NOMO-1 (cell line): ENCODE data around the gene LRP1B.
"Not testable (repeated sequence)": the region's sequence is repeated elsewhere in the genome, so short reads cannot be mapped to it uniquely, and the experiment has no call there.

Experiments
- DNase-seq, 2 experiments: peaks; one replicate each; lab custom pipeline; 2025; ENCODE audit not compliant: unreplicated experiment in 2 of 2; lab: John Stamatoyannopoulos, UW

LRP1B gene

DNA sequence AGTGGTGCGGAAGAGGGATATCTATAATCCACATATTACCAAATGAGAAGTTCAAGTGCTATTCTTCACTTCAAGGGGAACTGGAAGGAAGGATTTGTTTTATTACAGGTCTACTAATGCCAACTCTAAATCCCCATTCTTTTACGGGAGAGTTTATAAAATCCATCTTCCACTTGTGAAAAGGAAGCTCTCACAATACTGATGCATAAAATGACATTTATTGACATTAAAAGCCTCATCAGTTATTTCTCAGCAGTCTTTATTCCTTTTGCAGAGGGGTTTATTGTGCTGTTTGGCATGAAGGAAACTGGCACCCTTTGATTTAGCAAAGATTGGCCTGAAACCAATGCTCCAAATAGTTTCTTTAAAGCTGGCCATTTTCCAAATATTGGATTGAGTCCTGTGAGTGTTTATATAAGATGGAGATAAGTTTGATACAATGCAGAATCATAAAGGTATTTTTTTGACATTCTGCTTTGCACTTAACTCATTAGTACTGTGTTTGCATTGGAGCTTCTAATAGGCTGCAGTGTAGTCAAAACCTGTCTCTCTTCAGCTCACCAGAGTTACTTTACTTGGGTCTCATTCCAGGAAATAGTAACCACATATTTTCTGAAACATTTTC, 26.6 kb downstream of the LRP1B start:
- no peak for DNase-seq

DNA sequence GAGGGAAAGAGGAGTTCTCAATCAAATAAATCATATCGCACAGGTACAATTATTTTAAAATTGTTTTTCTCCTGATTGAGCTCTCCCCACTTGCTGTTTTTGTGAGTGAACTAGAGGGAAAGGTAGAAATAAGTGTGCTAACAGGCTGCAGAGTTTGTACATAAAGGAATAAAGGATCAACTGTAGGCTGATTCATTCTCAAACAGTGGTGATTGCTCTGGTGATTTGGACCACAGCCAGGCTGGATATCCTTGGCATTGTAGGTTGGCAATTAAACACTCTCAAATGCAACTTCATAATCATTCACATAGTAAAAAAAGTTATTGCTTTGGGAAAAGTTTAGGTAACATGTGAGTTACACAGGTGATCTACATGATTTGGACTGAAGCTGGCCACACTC, 29.8 kb downstream of the LRP1B start:
- no peak for DNase-seq

DNA sequence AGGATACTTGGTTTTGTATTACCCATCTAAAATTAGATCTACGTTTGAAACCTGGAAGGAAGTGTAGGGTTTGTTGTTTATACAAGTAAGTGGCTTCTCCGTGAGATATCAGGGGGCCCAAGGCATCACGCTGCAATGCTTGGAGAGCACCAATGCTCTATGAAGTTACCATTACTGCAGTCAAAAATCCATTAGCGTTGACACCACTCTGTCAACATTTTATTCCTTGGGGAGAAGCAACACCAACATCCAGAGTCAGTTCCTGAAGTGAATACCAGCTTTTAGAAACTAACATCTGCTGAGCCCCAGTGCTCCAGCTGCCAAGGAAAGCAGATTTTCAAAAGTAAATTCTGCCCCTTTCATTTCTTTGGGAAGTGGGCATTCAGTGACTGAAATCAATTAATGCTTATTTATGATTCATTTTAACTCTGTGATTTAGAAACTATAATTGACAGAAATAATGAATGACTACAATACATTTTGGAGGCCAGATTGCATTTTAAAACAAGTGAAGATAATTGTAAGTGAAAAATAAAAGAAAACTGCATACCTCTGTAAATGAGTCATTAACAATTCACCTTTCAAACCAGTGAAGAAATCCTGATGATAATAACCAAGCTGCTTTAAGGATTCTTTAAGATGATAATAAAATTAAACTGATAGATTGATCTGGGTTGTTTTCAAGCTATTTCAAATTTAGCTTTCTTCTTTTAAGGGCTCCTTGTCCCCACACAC, 30.5 kb downstream of the LRP1B start:
- DNase-seq: no peak

DNA sequence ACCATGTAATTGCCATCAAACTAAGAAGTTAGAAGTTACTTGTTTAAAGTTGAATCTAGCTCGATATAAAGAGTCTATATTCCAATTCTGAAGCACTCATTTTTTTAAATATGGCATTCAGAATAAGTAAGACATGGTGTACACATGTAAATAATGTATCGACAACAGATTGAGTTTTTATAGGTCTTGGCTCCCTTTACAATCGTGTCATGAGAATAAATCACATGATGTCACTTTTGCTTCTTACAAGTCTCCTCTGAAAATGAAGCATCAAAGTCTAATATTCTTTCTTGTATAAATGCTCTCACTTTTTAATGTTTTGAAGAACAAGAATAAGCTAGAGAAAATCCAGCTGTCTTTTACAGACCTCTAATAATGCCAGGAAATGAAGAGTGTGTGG, 33.1 kb downstream of the LRP1B start:
- DNase-seq: no peak

- no peak for DNase-seq
Observed at GRCh38 chr2:142095647-142096046, 35.2 kb downstream of the LRP1B start.

GRCh38 chr2:142094233-142094632, 36.6 kb downstream of the LRP1B start:
- no peak for DNase-seq

DNA sequence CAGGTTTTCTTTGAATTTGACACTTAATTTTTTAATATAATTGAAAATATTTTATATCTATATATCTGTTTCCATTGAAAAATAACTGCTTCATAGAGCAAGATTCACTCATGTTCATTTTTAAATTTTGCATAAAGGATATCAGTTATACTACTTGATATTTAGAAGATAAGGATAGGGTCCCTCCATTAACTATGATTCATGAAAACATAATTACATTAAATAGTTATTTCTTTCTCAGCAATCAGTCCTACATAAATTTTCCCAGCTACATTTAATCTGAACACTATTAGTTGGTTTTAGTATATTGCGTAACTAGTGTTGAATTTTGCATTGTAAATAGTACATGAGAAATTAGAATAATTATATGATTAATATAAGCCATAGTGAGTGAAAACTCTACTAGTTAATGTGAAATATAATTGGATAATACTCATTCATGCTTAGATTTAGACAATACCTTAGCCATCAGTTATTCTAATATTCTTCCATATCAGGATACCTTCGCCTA, 42.7 kb downstream of the LRP1B start:
- no peak for DNase-seq

- not testable (repeated sequence) for DNase-seq
Observed at GRCh38 chr2:142087585-142087984, 43.2 kb downstream of the LRP1B start.

GRCh38 chr2:142082368-142082767, 48.4 kb downstream of the LRP1B start:
- DNase-seq: no peak

DNA sequence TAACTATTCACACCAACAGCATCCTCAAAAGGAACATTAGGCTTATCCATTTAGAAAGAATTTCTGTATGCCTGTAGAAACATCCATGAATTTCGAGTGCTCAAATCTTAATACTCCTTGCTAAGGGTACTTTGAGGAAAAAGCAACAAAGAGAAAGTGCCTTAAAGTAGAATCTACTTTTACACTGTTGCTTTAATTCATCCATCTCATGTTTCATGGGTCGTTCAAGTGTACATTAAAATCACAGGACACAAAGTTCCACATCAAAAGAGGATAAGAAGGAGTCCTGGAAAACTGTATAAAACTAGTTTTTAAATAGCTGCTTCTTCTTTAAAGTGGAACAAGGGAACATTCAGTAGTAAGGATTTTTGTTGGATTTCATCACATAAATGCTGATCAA, 54.5 kb downstream of the LRP1B start:
- no peak for DNase-seq

GRCh38 chr2:142075826-142076225, 55.0 kb downstream of the LRP1B start:
- no peak for DNase-seq

GRCh38 chr2:142069251-142069888, 61.4 kb downstream of the LRP1B start:
- DNase-seq: no peak

DNA sequence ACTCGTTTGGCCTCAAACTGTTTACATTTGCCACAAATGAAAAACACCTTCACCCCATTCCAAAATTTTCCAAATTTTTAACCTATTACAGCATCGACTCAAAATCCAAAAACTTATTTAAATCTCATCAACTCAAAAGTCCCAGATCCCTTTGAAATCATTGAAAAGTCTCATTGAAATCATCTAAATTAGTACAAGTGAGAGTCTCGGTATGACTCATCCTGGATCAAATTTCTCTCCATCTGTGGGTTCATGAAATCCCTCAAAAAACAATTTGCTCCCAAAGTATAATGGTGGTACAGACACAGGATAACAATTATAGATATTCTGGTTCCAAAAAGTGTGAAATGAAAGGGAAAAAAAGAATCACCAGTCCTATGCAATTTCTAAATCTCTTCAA, 65.1 kb downstream of the LRP1B start:
- no peak for DNase-seq

- DNase-seq: no peak
Observed at GRCh38 chr2:142065156-142065555, 65.7 kb downstream of the LRP1B start.

DNA sequence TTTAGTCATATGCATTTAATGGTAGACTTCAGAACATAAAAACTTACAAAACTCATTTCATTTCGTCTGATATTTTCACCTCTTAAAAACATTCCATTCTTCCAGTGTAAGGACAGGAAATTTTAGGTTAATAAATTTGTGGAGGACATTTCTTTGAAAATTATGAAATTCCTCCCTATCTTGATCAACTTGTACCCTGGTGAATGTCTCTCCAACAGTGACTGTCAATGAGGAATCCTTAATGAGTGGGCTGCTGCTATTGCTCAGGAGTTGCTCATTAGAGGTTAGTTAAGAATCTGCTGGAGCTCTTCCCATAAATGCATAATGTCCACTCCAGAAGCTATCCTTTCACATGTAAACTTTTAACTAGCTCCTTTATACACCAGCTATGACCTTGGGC, 69.1 kb downstream of the LRP1B start:
- DNase-seq: no peak

DNA sequence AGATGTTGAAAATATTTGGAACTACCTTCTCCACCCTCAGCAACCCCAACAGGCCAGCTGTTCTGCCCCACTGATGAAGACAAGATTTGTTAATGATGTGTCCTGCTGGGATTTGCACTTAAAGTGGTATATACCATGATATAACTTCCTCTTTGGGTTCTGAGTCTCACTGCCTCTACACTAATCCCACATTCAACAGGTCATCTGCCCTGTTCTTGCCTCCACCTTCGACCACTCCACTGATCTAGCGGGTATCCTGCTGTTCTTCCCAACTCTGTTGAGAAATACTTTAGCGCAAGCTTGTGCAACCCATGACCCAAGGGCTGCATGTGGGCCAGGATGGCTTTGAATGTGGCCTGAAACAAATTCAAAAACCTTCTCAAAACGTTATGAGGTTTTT, 72.7 kb downstream of the LRP1B start:
- no peak for DNase-seq

GRCh38 chr2:142056784-142057183, 74.0 kb downstream of the LRP1B start:
- no peak for DNase-seq

DNA sequence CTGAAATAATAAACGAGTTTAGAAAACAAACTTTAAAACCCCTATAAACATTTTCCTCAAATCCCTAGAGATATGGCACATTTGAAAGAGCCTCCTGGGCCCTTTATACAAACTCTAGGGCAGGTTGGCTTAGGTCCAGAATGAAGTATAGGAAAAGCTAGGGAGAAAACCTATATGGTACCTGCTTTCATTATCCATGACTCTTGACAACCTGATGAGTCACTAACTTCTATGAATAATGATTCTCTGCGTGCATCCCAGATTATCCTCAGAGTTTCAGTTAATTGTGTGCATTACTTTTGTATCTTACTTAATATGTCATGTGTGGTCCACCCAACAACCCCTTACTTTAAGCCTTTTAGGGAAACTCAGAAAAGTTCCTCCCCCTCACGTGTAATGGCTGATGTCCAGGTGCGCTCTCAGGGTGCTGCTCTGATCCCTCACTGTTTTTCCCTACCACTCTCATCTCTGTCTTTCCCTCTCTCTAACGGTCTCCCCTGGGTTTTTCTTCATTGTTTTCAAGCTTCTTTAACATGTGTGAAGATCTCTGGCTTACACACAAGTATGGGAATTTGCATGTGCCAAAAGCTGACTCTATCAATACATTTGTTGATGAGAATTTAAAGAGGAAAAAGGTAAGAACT, 78.5 kb downstream of the LRP1B start:
- DNase-seq: no peak

DNA sequence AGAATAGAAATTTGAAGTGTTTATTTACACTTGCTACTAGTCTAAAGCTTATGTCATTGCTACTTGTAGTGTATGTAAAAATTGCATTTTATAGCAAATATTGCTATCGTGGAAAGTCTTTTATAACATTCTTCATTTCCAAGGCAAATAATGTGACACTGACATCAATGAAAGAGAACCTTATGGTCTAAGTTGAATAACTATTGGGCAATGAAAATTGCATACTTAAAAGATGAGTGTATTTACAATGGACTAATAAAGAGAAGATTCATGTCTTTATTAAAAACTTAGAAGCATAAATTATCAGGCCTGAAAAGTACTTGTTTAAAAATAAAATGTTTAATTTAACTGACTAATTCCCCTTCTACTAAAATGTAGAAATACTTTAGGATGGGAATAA, 82.2 kb downstream of the LRP1B start:
- DNase-seq: no peak

GRCh38 chr2:142045641-142046040, 85.2 kb downstream of the LRP1B start:
- DNase-seq: no peak

DNA sequence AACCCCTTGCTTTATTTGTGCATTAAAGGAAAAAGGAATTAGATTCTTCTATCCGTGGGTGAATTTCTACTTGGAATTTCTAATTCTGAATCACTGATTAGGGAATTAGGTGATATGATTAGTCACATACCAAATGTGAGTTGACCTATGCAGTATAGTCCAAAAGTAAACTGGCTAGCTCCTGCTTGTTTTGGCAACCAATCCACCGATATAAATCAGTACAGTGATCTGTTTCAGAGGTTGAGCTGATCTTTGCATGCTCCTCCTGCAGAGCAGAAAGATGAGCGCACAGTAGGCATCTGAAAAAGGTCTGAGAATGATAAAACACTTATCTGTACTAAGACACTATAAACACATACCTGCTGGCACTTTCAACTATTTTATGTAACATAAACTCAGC, 86.6 kb downstream of the LRP1B start:
- no peak for DNase-seq
